Keratinocyte (primary cell): Measurements from ENCODE around the gene GLI3.

ENCODE experiments used
- EZH2 ChIP-seq: IDR thresholded peaks from one replicate; pipeline ENCODE4 v1.6.1; 2012; ENCODE audit warnings: inconsistent platforms, mild to moderate bottlenecking, low read length, moderate library complexity
- TF ChIP-seq, protein P1 (sequence below), 3 experiments: IDR thresholded peaks in 1 of 3; conservative IDR thresholded peaks in 1 of 3; optimal IDR thresholded peaks in 1 of 3; 2 replicates in 2 of 3; 3 replicates in 1 of 3; pipeline versions ENCODE3 to v1.5.1; 2011; ENCODE audit warnings: low read length in 3 of 3, mild to moderate bottlenecking in 3 of 3, moderate library complexity in 2 of 3, control low read depth in 1 of 3, inconsistent platforms in 1 of 3; ENCODE audit not compliant: insufficient read depth in 2 of 3; ENCODE audit errors: extremely low read depth in 1 of 3

DNA sequence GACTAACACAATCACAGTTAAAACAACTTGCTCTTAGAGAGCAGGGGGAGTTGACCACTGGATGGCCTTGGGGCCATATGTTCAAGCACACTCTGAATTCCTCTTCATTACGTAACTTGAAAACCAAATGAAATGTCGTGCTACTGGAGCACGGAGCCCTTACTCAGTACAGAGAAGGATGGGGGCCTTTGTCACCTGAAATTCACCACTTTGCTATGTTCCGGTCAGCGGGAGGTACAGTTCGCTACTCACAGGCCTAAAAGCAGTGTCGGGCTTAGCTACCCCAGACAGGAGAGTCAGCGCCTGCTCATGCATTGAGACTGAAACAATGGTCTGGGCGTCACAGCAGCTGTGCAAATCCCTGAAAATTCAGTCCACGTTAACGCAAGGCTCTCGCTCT, 39.6 kb downstream of the GLI3 start:
- TF ChIP-seq, protein P1, sequence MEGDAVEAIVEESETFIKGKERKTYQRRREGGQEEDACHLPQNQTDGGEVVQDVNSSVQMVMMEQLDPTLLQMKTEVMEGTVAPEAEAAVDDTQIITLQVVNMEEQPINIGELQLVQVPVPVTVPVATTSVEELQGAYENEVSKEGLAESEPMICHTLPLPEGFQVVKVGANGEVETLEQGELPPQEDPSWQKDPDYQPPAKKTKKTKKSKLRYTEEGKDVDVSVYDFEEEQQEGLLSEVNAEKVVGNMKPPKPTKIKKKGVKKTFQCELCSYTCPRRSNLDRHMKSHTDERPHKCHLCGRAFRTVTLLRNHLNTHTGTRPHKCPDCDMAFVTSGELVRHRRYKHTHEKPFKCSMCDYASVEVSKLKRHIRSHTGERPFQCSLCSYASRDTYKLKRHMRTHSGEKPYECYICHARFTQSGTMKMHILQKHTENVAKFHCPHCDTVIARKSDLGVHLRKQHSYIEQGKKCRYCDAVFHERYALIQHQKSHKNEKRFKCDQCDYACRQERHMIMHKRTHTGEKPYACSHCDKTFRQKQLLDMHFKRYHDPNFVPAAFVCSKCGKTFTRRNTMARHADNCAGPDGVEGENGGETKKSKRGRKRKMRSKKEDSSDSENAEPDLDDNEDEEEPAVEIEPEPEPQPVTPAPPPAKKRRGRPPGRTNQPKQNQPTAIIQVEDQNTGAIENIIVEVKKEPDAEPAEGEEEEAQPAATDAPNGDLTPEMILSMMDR (optimal IDR thresholded peaks at IDR 0.05 in 1 of 3, IDR thresholded peaks at IDR 0.05 in 1 of 3, conservative IDR thresholded peaks at IDR 0.05 in 1 of 3; ENCODE audit: extremely low read depth in 1 of 3, insufficient read depth in 2 of 3, low read length in 3 of 3), result no peak
- TF ChIP-seq EZH2, result no peak
